ENCODE measurements around the gene SKIC2.

GRCh38 chr6:31935021-31935420 is 24.0 kb upstream of the SKIC2 start:
- TF ChIP-seq CTCF (IDR thresholded peaks at IDR 0.05; ENCODE audit: insufficient read depth, low read length) (no peak), POLR2AphosphoS5 (IDR thresholded peaks at IDR 0.05; ENCODE audit: low read depth) (no peak), SPI1 (IDR thresholded peaks at IDR 0.05; ENCODE audit: borderline replicate concordance, low read depth) (no peak)

Data from HL-60 (cell line).